Measurements from ENCODE around the gene TET3. TPM values are rescaled to one million over a fixed set of nuclear protein-coding genes. Genes with fewer than 3 reads are reported as not detected.
A peak's percentile ranks its signal among the peaks of the same experiment; 100 is the strongest.

Gene TET3
- total RNA-seq, 2 experiments from 2014 or later: 22.2 to 24.1 TPM

GRCh38 chr2:73982140-73982617 is 2.5 kb upstream of the TET3 start:
- Histone ChIP-seq H3K27ac (ENCODE audit: low read depth in 1 of 2, low read length in 2 of 2) (no peak overlapping the region), H3K9me3 (ENCODE audit: control insufficient read depth in 1 of 2, insufficient read depth in 1 of 2, low read length in 2 of 2) (no peaks in the 10 kb centered on the region), H3K4me1 (ENCODE audit: insufficient read depth, low read length) (peaks cover 71% of the 10 kb centered on the region), H3K4me3 (ENCODE audit: low read length) (no peak overlapping the region), H3K36me3 (ENCODE audit: insufficient read depth, low read length) (no peaks in the 10 kb centered on the region), H3K27me3 (ENCODE audit: control insufficient read depth in 1 of 2, insufficient read depth in 2 of 2, low read length in 2 of 2) (no peaks in the 10 kb centered on the region)
- DNase-seq (no peak), ATAC-seq (ENCODE audit: poor library complexity) (no peak)
- peak overlapping the region; percentile 74 for H3K4me3 Mint-ChIP-seq
- intact Hi-C loops (cut with DNase I, micrococcal nuclease): loop anchor here (10.0 kb wide), 1 partner anchor 157 kb away; the partner anchor contains the start of gene STAMBP (in 2 of the 2)
- H3K4me1 Mint-ChIP-seq (ENCODE audit: low read depth): peaks cover 76% of the 10 kb centered on the region
- peaks cover 6% of the 10 kb centered on the region for H3K36me3 Mint-ChIP-seq (ENCODE audit: low read depth)
- no peak for TF ChIP-seq CTCF (IDR thresholded peaks at IDR 0.05)
- POLR2A ChIA-PET: interaction anchor here (3.2 kb wide), 1 partner anchor 11 kb away, joined by 23 read pairs; no protein-coding TSS in a partner anchor
- H3K9me3 Mint-ChIP-seq: no peaks in the 10 kb centered on the region
- no peaks in the 10 kb centered on the region for H3K27me3 Mint-ChIP-seq
- CTCF ChIA-PET: no interaction called here
- peak overlapping the region; percentile 69 for H3K27ac Mint-ChIP-seq

GRCh38 chr2:73983322-73984202 is 1.1 kb upstream of the TET3 start:
- no peak for TF ChIP-seq CTCF (IDR thresholded peaks at IDR 0.05)
- H3K27ac Mint-ChIP-seq: peak overlapping the region; percentile 69
- H3K9me3 Mint-ChIP-seq: no peaks in the 10 kb centered on the region
- DNase-seq (peak in 3 of 14 experiments; percentile 13 to 51 (median 45)), ATAC-seq (ENCODE audit: poor library complexity) (no peak)
- CTCF ChIA-PET: no interaction called here
- H3K27me3 ChIP-seq (ENCODE audit: control insufficient read depth in 1 of 2, insufficient read depth in 2 of 2, low read length in 2 of 2): no peaks in the 10 kb centered on the region
- H3K27ac ChIP-seq (ENCODE audit: low read depth in 1 of 2, low read length in 2 of 2): peak overlapping the region in 1 of 2 donors; percentile 62
- H3K36me3 ChIP-seq (ENCODE audit: insufficient read depth, low read length): no peaks in the 10 kb centered on the region
- peak overlapping the region; percentile 91 for H3K4me3 Mint-ChIP-seq
- peak overlapping the region; percentile 61 for H3K4me3 ChIP-seq (ENCODE audit: low read length)
- H3K36me3 Mint-ChIP-seq (ENCODE audit: low read depth): peaks cover 9% of the 10 kb centered on the region
- POLR2A ChIA-PET: interaction anchor here (2.0 to 3.2 kb wide), 2 partner anchors 13 to 57 kb away, joined by 10 to 23 read pairs; no protein-coding TSS in a partner anchor
- H3K4me1 Mint-ChIP-seq (ENCODE audit: low read depth): peaks cover 80% of the 10 kb centered on the region
- H3K9me3 ChIP-seq (ENCODE audit: control insufficient read depth in 1 of 2, insufficient read depth in 1 of 2, low read length in 2 of 2): no peaks in the 10 kb centered on the region
- no peaks in the 10 kb centered on the region for H3K27me3 Mint-ChIP-seq
- peaks cover 78% of the 10 kb centered on the region for H3K4me1 ChIP-seq (ENCODE audit: insufficient read depth, low read length)
- intact Hi-C loops (cut with DNase I, micrococcal nuclease): loop anchor here (10.0 kb wide), 1 partner anchor 159 kb away; the partner anchor contains the start of gene STAMBP (in 2 of the 2)

- TF ChIP-seq CTCF (IDR thresholded peaks at IDR 0.05): no peak
- Mint-ChIP-seq H3K27me3 (no peaks in the 10 kb centered on the region), H3K27ac (no peak overlapping the region), H3K36me3 (ENCODE audit: low read depth) (peaks cover 20% of the 10 kb centered on the region), H3K4me1 (ENCODE audit: low read depth) (peaks cover 80% of the 10 kb centered on the region), H3K4me3 (no peak overlapping the region), H3K9me3 (no peaks in the 10 kb centered on the region)
- intact Hi-C loops (cut with DNase I, micrococcal nuclease): loop anchor here (5.0 to 10.0 kb wide), 3 partner anchors 47 to 160 kb away; partner anchors contain the start of genes STAMBP (in 2 of the 2) and DGUOK (in 1 of the 2)
- peak; percentile 22 for ATAC-seq (ENCODE audit: poor library complexity)
- CTCF ChIA-PET: no interaction called here
- Histone ChIP-seq H3K4me3 (ENCODE audit: low read length) (no peak overlapping the region), H3K27me3 (ENCODE audit: control insufficient read depth in 1 of 2, insufficient read depth in 2 of 2, low read length in 2 of 2) (no peaks in the 10 kb centered on the region), H3K4me1 (ENCODE audit: insufficient read depth, low read length) (peaks cover 75% of the 10 kb centered on the region), H3K27ac (ENCODE audit: low read depth in 1 of 2, low read length in 2 of 2) (no peak overlapping the region), H3K36me3 (ENCODE audit: insufficient read depth, low read length) (peaks cover 5% of the 10 kb centered on the region), H3K9me3 (ENCODE audit: control insufficient read depth in 1 of 2, insufficient read depth in 1 of 2, low read length in 2 of 2) (no peaks in the 10 kb centered on the region)
- DNase-seq: peak in 12 of 14 experiments; percentile 38 to 75 (median 62)
- POLR2A ChIA-PET: interaction anchor here (1.0 to 4.4 kb wide), 8 partner anchors 14 to 194 kb away, joined by 3 to 36 read pairs (median 6); partner anchors contain the start of genes MOB1A and STAMBP
These were observed 205 bp downstream of the TET3 start for GRCh38 chr2:73984922-73985307.

Measured in CD4-positive, alpha-beta T cell (primary cell).